HL-60 (cell line): ENCODE results near the gene UBFD1.

ENCODE experiments used
- DNase-seq, 2 experiments: peaks; one replicate each; pipeline ENCODE4 v3.0.0-alpha.2; 2010 to 2020; ENCODE audit warnings: low read depth in 1 of 2, low spot score in 1 of 2
- H3K27ac ChIP-seq: fragments of 250-450 bp; sonication (Bioruptor Pico); replicated peaks from 2 replicates; pipeline ENCODE4 v1.5.1; 2020; ENCODE audit warnings: mild to moderate bottlenecking, moderate library complexity
- H3K27me3 ChIP-seq: fragments of 250-450 bp; sonication (Bioruptor Pico); 2 replicates; pipeline ENCODE4 v1.5.1; 2021; ENCODE audit warnings: mild to moderate bottlenecking, moderate library complexity; ENCODE audit not compliant: insufficient read depth, poor library complexity, severe bottlenecking
- H3K4me3 ChIP-seq: replicated peaks from 2 replicates; pipeline ENCODE4 v1.5.1; 2011; ENCODE audit warnings: mild to moderate bottlenecking, control low read depth, low read length; ENCODE audit not compliant: insufficient read depth
- CTCF ChIP-seq: IDR thresholded peaks from one replicate; pipeline ENCODE4 v1.5.1; 2011; ENCODE audit warnings: low read length, control low read depth, inconsistent platforms; ENCODE audit not compliant: insufficient read depth
- GABPA ChIP-seq: IDR thresholded peaks from 2 replicates; pipeline ENCODE4 v1.6.1; 2012; ENCODE audit warnings: low read depth
- POLR2AphosphoS5 ChIP-seq: IDR thresholded peaks from 2 replicates; pipeline ENCODE4 v1.6.1; 2012; ENCODE audit warnings: low read depth
- REST ChIP-seq: IDR thresholded peaks from 2 replicates; pipeline ENCODE4 v1.6.1; 2012; ENCODE audit warnings: low read depth; ENCODE audit not compliant: insufficient replicate concordance
- SPI1 ChIP-seq: IDR thresholded peaks from 2 replicates; pipeline ENCODE4 v1.6.1; 2012; ENCODE audit warnings: low read depth, mild to moderate bottlenecking, borderline replicate concordance

Gene UBFD1

GRCh38 chr16:23523321-23523720, 34.2 kb upstream of the UBFD1 start:
- DNase-seq = no peak
- Histone ChIP-seq H3K27ac (no peak overlapping the region), H3K27me3 (no peaks in the 10 kb centered on the region), H3K4me3 (no peak overlapping the region)
- TF ChIP-seq REST (no peak), GABPA (no peak), SPI1 (no peak), POLR2AphosphoS5 (no peak), CTCF (no peak)

- no peak overlapping the region for H3K27ac ChIP-seq
- no peak for DNase-seq
- H3K4me3 ChIP-seq = no peak overlapping the region
- H3K27me3 ChIP-seq = no peaks in the 10 kb centered on the region
- no peak for TF ChIP-seq CTCF
Measured at GRCh38 chr16:23523876-23524385, 33.6 kb upstream of the UBFD1 start.

GRCh38 chr16:23524886-23525285, 32.6 kb upstream of the UBFD1 start:
- H3K27ac ChIP-seq = no peak overlapping the region
- DNase-seq = no peak
- TF ChIP-seq SPI1 (no peak), GABPA (no peak), REST (no peak), POLR2AphosphoS5 (no peak), CTCF (no peak)
- no peak overlapping the region for H3K4me3 ChIP-seq
- no peaks in the 10 kb centered on the region for H3K27me3 ChIP-seq

GRCh38 chr16:23527961-23528643, 29.4 kb upstream of the UBFD1 start:
- no peak for TF ChIP-seq GABPA
- no peak for DNase-seq
- Histone ChIP-seq H3K27ac (peak overlapping the region; percentile 16; the same call in 1 of the 2 replicates), H3K4me3 (no peak overlapping the region), H3K27me3 (no peaks in the 10 kb centered on the region)
